ENCODE results near the gene CREB3L2.

DNA sequence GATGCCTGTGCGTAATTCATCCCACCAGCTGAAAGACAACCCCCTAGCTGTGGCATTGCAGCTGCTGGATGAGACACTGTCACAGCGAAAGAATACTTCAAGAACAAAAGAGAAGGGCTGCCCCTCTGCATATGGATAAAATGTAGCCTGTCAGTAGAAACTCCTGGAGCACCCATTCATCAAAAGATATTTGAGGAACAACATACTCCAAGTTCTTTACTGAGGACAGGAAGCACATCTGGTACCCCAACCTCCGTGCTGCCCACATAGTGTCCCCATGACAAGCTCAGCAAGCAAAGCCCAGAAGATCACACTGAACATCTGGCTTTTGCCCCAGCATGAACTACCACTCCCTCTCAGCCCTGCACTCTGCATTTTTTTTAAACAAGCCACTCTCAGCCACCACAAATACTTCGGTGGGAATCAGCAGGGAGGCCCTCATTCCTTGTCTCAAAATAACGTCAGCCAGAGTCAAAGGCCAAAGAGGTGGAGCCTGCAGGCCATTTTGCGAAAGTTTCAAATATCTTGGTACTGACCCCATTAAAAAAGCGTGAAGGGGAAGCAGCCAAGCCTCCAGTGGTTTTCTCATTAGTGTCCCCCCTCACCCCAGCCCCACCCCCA, 1.7 kb downstream of the CREB3L2 start:
- no peak for TF ChIP-seq CTCF (IDR thresholded peaks at IDR 0.05)
- TF ChIP-seq POLR2A (IDR thresholded peaks at IDR 0.05) = no peak

Measured in lower leg skin (tissue), 3 donors.